ENCODE data around the gene LRRC28. TPM values are rescaled to one million over a fixed set of nuclear protein-coding genes. Genes with fewer than 3 reads are reported as not detected.

LRRC28 gene
- total and polyA plus RNA-seq, 2 donors (not counting 1 experiment from before 2014, with no cell fraction given), result 13.3 to 31.8 TPM

GRCh38 chr15:99211926-99212325, 39.4 kb upstream of the LRRC28 start:
- H3K4me3 ChIP-seq (ENCODE audit: control extremely low read depth in 1 of 5, extremely low read depth in 1 of 5, insufficient read depth in 1 of 5, low read depth in 2 of 5, low read length in 4 of 5), result no peak overlapping the region
- H3K79me2 ChIP-seq (ENCODE audit: control insufficient read depth, insufficient read depth, low read length), result no peaks in the 10 kb centered on the region
- Mint-ChIP-seq H3K4me1 (no peaks in the 10 kb centered on the region), H3K4me3 (no peak overlapping the region), H3K27ac (no peak overlapping the region), H3K27me3 (no peaks in the 10 kb centered on the region), H3K9me3 (ENCODE audit: insufficient read depth) (no peaks in the 10 kb centered on the region)
- no peaks in the 10 kb centered on the region for H4K20me1 ChIP-seq (ENCODE audit: control insufficient read depth, insufficient read depth, low read length, poor library complexity, severe bottlenecking)
- POLR2A ChIA-PET, result no interaction called here
- H3K4me2 ChIP-seq (replicated peaks; ENCODE audit: low read depth, low read length, poor library complexity, severe bottlenecking), result no peak overlapping the region
- no peaks in the 10 kb centered on the region for H3K9me3 ChIP-seq (ENCODE audit: control extremely low read depth in 1 of 3, control insufficient read depth in 2 of 3, insufficient read depth in 1 of 3, low read length in 2 of 3)
- intact Hi-C loops (cut with micrococcal nuclease), result loop anchor here (2.0 kb wide), 1 partner anchor 431 kb away; no protein-coding TSS in a partner anchor
- H3K36me3 ChIP-seq (replicated peaks in 1 of 2; ENCODE audit: control extremely low read depth in 1 of 2, control insufficient read depth in 1 of 2, extremely low read depth in 1 of 2, insufficient read depth in 2 of 2, low read length in 1 of 2), result no peaks in the 10 kb centered on the region
- no peak for DNase-seq
- no peak overlapping the region for H2AFZ ChIP-seq (ENCODE audit: insufficient read depth, low read depth, low read length, poor library complexity, severe bottlenecking)
- H3K4me1 ChIP-seq (ENCODE audit: control insufficient read depth in 2 of 2, insufficient read depth in 2 of 2, low read length in 2 of 2), result no peaks in the 10 kb centered on the region
- H3K27ac ChIP-seq (ENCODE audit: low read length in 2 of 2), result no peak overlapping the region
- 92% methylated on average over 3 of the region's 4 CpGs for WGBS (ENCODE audit: insufficient coverage)
- H3K9ac ChIP-seq (ENCODE audit: low read length), result no peak overlapping the region
- H3K27me3 ChIP-seq (replicated peaks in 1 of 4; ENCODE audit: control extremely low read depth in 1 of 4, control insufficient read depth in 3 of 4, insufficient read depth in 4 of 4, low read length in 3 of 4), result no peaks in the 10 kb centered on the region
- CTCF ChIA-PET, result interaction anchor here (1.4 kb wide), 1 partner anchor 111 kb away, joined by 4 read pairs; no protein-coding TSS in a partner anchor
- no peak for ATAC-seq (ENCODE audit: low read depth)
- no peak for TF ChIP-seq CTCF (IDR thresholded peaks at IDR 0.05)
- no peak for TF ChIP-seq EZH2 (IDR thresholded peaks at IDR 0.05; ENCODE audit: borderline replicate concordance, insufficient read depth, low read depth, low read length, poor library complexity, severe bottlenecking)

- intact Hi-C loops (cut with micrococcal nuclease), result loop anchor here (2.0 kb wide), 1 partner anchor 432 kb away; no protein-coding TSS in a partner anchor
- no peak overlapping the region for H3K27ac Mint-ChIP-seq
These were observed 38.9 kb upstream of the LRRC28 start for GRCh38 chr15:99212406-99212805.

More at GRCh38 chr15:99212406-99212805, 38.9 kb upstream of the LRRC28 start:
- no peaks in the 10 kb centered on the region for H3K27me3 ChIP-seq (replicated peaks in 1 of 4; ENCODE audit: control extremely low read depth in 1 of 4, control insufficient read depth in 3 of 4, insufficient read depth in 4 of 4, low read length in 3 of 4)
- TF ChIP-seq CTCF (IDR thresholded peaks at IDR 0.05) (no peak), EZH2 (IDR thresholded peaks at IDR 0.05; ENCODE audit: borderline replicate concordance, insufficient read depth, low read depth, low read length, poor library complexity, severe bottlenecking) (no peak)
- no peaks in the 10 kb centered on the region for H3K4me1 ChIP-seq (ENCODE audit: control insufficient read depth in 2 of 2, insufficient read depth in 2 of 2, low read length in 2 of 2)
- H4K20me1 ChIP-seq (ENCODE audit: control insufficient read depth, insufficient read depth, low read length, poor library complexity, severe bottlenecking), result no peaks in the 10 kb centered on the region
- no peaks in the 10 kb centered on the region for H3K27me3 Mint-ChIP-seq
- no peaks in the 10 kb centered on the region for H3K9me3 Mint-ChIP-seq (ENCODE audit: insufficient read depth)
- H3K27ac ChIP-seq (ENCODE audit: low read length in 2 of 2), result no peak overlapping the region
- ChIA-PET CTCF (interaction anchor here (0.7 to 1.4 kb wide), 4 partner anchors 12 to 112 kb away, joined by 3 to 4 read pairs (median 4); no protein-coding TSS in a partner anchor), POLR2A (no interaction called here)
- H3K4me3 ChIP-seq (ENCODE audit: control extremely low read depth in 1 of 5, extremely low read depth in 1 of 5, insufficient read depth in 1 of 5, low read depth in 2 of 5, low read length in 4 of 5), result no peak overlapping the region
- H3K9me3 ChIP-seq (ENCODE audit: control extremely low read depth in 1 of 3, control insufficient read depth in 2 of 3, insufficient read depth in 1 of 3, low read length in 2 of 3), result no peaks in the 10 kb centered on the region
- no peaks in the 10 kb centered on the region for H3K36me3 ChIP-seq (replicated peaks in 1 of 2; ENCODE audit: control extremely low read depth in 1 of 2, control insufficient read depth in 1 of 2, extremely low read depth in 1 of 2, insufficient read depth in 2 of 2, low read length in 1 of 2)
- WGBS (ENCODE audit: insufficient coverage), result 100% methylated on average over 3 of the region's 7 CpGs
- no peak overlapping the region for H2AFZ ChIP-seq (ENCODE audit: insufficient read depth, low read depth, low read length, poor library complexity, severe bottlenecking)
- H3K4me2 ChIP-seq (replicated peaks; ENCODE audit: low read depth, low read length, poor library complexity, severe bottlenecking), result no peak overlapping the region
- H3K4me3 Mint-ChIP-seq, result no peak overlapping the region
- no peak overlapping the region for H3K9ac ChIP-seq (ENCODE audit: low read length)
- DNase-seq, result no peak
- H3K4me1 Mint-ChIP-seq, result no peaks in the 10 kb centered on the region
- no peaks in the 10 kb centered on the region for H3K79me2 ChIP-seq (ENCODE audit: control insufficient read depth, insufficient read depth, low read length)
- ATAC-seq (ENCODE audit: low read depth), result no peak
